Stimulated activated CD4-positive, alpha-beta T cell treated with anti-CD3 and anti-CD28 coated beads, Interleukin-1b, Interleukin-23, amount 100 ng/mL, for 48 hours (primary cell): ENCODE measurements around the gene SEC31A.

Source experiments
- DNase-seq: peaks from one replicate; pipeline ENCODE4 v3.0.0-alpha.2; 2020

SEC31A gene

DNA sequence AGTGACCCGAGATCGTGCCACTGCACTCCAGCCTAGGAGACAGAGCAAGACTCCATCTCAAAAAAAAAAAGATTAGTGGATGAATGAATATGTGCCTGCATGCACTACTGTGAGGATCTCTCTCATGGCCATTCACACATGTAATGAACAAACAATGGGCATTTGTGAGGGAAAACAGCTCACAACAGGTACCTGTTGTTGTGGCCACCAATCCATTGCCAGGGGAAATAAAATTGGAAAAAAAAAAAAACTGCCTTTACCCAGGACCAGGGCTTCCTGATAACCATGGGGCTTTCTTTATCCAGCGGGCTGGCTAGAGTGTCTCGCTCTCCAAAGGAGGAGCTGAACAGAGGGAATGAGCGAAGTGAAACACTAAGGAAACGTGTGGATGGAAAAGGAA is 99.8 kb downstream of the SEC31A start:
- DNase-seq = no peak

DNA sequence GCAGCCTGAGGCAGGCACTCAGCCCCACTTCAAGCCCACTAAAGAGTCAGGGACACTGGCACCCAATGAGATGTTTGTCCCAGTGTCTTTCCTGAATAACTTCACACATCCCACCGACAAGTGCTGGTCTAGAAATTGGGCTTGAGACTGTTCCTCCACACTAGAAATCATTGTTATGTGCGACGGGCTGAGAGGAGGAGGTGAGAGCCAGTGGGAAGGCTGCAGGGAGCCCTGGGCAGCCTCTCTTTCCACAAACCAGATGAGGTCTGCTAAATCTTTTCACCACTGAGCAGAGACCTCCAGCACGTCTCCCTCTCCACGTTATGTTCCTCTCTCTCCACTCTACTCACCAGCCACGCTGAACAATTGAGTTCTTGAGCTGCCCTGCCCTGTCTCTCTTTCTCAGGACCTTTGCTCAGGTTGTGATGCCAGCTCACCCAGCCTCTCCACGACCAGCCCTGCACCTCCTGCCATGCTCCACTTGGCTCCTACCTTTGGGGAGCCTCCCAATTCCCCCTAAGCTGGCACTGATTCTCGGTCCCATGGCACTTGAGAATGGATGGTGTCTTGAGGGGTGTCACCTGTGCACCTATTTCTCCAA is 100.8 kb downstream of the SEC31A start:
- no peak for DNase-seq

DNA sequence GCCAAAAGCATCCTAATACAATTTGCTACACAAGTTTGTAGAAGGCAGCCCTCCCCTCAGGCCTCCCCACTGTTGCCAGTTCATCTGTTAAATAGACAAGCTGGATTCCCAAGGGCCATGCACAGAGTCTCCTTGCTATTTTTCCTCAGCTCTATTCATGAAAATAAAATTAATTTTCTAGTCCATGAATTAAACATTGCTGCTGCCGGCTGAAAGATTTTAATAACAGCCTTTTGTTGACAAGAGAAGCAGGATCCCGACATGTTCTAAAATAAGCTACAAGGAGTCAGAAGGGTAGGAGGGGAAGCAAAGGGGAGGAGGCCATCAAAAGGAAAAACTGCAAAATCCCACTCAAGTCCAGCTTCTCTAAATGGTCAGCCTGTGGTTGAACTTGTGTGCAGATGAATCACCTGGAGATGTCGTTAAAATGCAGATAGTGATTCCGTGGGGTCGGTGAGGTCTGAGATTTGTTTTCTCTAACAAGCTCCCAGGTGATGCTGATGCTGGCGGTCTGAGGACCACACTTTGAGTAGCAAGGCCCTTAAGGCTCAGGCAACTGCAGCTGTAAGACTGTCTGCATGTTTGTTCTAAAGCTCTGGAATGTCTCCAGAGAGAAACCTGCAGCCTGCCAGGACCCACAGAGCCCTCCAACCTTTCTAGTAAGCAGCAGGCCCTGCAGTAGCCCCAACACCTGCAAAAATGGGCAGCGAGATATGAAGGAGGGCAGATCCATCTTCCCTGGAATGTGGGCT is 101.8 kb downstream of the SEC31A start:
- DNase-seq = no peak

DNA sequence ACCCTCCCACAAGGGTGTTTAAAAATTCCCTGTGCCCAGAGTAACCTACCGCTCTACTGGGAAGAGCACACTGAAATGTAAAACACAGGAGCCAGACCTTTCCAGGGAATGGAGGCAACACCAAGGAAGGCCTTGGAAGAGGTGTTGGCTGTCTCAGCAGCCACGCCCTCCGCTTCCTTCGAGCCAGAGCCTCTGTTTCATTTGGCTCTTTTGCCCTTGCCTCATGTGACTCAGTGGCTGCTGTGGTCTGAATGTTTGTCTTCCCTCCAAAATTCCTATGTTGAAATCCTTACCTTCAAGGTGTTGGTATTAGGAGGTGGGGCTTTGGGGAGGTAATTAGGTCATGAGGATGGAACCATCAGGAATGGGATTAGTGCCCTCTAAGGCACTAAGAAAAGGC is 103.6 kb downstream of the SEC31A start:
- DNase-seq = no peak

DNA sequence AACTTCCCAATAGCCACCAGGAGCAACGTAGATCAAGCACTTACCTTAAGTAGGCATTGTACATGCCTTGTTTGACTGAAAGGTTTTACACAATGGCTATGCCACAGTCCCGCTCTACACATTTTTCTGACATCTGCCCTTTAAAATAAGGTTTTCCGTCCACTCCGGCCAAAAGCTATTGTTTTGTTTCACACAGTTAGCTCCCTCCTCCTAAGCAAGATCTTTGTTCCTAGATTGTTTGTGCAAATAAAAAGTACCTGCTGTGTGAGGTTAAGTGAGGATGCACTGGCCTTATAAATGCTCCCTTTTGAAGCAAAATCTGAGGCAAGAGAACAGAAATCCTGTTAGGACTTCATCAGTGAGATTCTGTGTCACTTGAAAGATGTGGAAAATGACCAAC is 104.1 kb downstream of the SEC31A start:
- DNase-seq = no peak

DNA sequence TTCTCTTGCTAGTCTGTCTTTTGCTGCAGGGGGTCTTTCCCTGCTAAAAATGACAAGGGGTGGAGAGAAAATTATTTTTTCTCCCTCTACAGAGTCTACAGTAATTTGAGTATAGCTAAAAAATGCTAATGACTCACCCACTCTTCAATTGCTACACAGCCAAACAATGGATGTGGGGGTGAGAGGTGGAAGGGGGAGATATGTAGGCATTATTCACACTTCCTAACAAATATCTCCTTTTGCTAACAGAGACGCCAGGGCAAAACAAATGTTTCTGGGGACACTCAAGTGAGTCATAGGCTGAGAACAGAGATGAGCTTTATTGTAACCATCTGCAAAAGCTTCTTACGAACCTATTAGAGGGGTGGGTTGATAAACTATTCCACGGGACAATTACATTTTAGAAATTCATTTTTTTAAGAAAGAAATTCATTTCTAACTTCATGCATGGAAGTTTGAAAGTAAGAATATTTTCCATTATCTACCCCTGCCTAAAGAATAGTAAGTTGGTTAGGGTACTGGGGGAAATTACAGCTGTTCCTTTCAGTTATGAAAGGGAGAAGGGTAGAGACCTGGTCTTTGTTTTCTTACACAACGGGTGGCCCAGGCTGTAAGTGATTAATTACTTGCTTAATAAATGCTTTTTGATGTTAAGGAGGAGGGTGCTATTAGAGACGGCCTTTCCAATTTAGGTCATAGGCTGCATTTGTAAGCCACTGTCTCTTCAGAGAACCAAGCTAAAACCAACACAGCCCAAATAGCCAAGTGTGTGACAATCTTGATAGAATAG is 105.1 kb downstream of the SEC31A start:
- no peak for DNase-seq

DNA sequence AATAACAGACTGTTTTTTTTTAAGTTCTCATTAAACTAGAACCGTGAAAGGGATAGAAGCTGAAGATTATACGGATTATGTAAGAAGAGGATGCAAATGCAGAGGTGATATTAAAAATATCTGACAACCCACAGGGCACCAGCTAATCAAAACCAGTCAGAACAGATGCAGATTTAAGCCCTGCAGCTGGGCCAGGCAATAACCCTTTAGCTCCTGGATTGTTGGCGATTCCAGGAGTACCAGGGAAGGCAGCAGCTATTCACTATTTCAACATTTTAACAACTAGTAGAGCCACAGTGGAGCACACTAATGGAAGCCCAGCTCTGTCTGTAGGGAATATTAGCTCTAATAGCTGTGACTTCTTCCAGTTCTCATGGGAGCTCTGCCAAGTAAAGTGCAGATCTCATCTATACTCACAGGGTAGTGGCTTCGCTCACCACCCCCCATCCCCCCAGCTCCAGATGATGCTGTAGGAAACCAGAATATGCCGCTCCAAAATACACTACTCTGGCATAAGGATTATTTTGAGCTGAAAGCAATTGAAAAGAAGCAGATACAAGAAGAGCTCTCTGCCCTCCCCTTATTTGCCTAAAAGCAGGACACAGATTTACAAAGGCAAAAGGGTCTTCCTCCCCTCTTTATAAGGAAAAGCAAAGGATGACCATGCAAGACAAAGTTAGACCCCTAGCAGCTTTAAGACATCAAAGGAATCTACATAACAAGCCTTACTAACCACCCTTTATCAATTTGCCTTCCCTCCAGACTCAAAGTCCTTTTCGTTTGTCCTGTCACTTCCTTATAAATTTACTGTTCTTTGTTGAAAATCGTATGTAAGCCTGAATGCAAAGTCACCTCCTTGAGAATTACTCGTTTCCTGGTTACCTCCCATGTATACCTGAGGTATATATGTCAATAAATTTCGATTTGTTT is 106.0 kb downstream of the SEC31A start:
- no peak for DNase-seq

DNA sequence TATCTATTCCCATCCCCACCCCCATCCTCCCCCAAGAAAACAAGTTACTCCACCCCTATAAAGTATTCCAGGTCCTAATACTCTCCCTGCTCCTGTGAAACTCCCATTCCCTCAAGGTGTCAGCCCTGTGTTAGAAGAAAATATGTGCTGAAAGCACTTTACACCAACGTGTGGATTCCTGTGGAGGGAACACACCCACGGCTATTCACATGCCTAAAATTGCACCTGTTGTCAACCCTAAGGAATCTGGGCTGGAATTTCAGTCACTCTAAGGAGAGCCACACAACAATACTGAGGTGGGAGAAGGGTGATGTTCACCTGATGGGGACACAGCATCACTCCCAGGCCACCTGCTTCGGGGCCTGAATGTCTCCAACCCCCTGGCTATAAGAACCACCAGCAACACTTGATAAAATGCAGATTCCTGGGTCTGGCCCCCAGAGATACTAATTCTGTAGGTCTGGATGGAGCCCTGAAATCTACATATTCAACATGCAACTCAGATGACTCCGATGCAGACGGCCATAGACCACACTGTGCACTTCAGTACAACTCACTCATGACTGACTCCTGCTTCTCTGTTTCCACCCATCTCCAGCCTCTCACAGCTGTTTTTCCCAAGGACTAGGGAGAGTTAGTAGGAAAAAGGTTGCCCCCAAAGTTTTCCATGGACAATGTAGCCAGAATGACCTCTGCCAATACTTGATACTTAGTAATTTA is 108.2 kb downstream of the SEC31A start:
- no peak for DNase-seq

DNA sequence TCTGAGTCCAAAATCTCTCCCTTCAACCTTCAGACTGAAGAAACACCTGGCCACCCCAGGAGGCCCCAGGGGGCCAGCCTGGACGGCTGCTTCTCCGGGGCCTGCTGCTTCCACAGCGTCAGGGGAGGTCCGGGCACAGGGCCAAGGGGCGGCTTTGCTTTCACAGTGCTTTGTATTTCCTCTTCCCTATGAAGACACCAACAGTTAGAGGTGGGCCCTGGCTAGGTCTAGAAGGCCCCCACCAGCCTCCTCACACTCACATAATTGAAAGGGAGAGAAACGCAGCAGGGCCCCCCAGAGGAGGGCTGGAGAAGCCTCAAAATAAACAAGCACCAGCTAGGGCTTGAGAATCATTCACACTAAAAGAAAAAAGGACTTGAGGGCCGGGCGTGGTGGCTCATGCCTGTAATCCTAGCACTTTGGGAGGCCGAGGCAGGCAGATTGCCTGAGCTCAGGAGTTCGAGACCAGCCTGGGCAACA is 110.2 kb downstream of the SEC31A start:
- no peak for DNase-seq

DNA sequence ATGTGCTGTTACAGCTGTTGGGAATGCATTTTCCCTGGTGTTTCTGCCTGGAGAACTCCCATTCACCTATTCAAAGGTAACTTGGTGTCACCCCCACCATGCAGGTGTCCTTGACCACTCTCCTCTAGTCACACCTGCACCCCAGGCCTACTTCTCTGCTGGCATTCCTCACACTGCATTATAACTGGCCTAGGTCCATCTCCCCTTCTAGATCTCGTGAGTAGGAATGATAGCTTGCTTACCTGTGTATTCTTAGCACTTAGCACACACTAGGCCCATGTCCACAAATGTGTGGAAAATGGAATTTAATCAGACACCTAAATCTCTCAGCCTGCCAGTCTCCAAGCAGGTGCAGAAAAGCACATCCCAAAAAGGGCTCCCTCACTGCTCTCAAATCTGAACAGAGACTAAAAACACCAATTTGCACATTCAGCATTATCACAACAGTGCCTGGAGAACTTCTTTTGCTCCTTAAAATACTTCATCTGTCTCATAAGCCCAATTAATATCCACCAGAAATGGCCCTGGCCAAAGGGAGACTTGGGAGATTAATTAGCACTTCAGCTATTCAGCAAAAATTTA is 110.7 kb downstream of the SEC31A start:
- DNase-seq = no peak

DNA sequence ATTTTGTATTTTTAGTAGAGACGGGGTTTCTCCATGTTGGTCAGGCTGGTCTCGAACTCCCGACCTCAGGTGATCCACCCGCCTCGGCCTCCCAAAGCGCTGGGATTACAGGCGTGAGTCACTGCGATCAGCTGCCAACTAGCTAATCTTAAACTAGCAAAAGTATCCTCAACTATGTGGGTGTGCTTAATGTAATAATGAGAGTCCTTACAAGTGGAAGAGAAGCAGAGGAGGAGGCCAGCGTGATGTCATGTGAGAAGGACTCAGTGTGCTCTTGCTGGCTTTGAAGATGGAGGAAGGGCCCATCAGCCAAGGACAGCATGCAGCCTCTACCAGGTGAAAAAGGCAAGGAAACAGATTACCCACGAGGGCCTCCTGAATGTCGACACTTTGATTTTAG is 111.9 kb downstream of the SEC31A start:
- DNase-seq = no peak

DNA sequence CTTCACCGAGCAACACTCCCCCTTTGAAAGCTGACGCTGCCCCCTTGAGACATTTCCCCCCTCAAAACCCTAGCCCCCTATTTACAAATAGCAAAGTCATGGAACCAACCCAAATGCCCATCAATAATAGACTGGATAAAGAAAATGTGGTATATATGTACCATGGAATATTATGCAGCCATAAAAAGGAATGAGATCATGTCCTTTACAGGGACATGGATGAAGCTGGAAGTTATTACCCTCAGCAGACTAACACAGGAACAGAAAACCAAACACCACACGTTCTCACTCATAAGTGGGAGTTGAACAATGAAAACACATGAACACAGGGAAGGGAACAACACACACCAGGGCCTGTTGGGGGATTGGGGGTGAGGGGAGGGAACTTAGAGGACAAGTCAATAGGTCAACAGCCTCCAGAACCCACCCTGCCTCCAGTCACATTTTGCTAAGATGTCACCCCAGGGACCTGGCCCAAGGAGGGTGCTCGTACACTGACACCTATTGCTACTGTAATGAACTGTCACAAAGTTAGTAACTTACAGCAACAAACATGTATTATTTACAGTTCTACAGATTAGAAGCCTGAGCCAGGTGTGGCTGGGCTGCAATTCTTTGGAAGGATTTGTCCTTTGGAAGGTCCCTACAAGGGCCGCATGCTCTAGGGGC is 113.0 kb downstream of the SEC31A start:
- DNase-seq = no peak

DNA sequence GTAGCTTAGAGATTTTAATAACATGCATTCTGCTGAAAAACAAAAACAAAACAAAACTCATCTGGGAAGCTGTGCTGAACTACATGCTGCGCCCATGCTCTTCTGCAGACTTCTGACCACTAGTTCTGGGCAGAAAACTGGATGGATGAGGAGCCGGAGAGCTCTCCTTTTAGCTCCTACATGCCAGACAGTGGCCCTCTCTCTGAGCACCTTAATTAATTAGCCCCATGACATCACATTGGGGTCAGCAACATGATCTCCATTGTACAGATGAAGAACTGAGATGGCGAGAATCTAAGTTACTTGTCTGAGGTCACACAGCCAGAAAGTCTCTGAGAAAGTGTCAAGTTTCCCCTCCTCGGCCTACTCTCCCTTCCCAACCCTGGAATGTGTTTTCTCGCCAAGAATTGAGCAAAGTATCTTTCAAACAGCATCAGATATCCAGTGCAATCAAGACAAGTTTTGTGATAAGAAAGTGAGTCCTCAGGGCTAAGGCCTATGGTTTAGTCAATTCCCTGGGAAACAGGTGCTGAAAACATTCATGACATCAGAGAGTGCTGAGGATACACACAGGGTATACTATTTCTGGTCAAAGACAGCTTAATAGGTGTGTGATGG is 113.9 kb downstream of the SEC31A start:
- no peak for DNase-seq

DNA sequence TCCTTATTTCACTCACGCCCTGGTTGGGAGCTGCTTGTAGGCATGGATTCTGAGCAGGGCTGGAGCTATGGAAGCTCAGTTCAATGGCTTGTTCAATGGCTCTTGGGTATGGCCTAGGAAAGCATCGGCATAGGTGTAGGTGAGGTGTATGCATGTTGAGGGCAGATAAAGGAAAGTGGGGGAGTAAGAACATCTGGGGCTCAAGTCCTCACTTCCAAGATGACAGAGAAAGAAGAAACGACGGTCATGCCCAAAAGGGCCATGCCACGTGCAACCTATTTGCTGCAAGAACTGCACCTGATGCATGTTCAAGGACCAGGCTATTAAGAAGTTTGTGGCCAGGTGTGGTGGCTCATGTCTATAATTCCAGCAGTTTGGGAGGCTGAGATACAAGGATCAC is 115.7 kb downstream of the SEC31A start:
- DNase-seq = no peak

DNA sequence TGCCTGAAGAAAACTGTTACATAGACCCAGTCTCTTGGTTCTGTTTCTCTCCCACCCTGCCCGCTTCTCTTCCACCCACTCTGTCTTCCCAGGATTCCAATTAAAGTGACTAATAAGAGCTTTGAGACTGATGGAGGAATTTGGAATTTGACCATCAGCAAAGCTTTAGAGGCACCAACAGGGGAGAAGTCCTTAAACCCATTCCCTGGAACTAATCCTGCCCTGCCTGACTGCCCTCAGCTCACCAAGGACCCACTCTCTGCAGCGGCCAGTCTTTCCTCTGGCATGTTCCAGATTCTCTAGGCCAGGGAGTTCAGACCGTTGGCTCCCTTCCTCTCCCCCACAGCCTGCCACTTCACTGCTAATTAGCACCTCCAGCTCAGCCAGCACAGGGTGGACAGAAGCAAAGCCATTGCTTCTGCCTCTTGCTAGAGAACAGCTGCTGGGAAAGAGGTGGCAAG is 116.2 kb downstream of the SEC31A start:
- no peak for DNase-seq

DNA sequence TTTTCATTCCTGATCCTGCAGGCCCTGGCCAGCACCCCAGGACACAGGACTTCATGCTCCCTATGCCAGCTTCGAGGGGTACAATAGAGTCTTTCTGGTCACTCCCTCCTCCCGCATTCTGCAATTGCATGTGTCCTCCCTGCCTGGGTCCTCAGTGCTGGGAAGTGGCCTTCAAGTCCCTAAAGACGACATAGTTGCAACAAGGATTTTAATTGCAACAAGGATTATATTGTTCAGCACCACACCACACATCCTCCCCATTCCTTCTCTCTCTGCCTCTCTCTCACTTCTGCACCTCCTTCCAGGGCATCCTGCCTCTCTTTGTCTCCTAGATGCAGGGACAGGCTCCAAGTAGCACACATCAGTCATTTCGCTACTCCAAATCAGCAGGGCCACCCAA is 117.9 kb downstream of the SEC31A start:
- no peak for DNase-seq

DNA sequence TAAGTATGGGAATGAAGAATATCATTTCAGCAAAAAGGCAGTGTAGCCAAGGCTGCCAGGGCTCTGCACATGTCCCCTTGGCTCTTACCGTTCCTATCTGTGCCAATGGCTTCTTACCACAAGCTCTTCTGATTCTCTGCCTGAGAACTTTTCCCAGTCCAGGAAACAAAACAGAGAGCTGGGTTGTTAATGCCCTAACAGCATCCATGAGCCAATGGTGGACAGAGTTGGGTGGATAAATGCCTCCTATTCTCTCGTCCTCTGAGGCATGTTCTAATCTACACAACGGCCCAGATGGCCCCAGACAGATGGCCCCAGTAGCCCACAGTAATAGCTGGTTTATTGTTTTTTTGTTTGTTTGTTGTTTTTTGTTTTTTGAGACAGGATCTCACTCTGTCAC is 120.3 kb downstream of the SEC31A start:
- no peak for DNase-seq
